Measurements from ENCODE around the gene TNS3.

The TNS3 gene

DNA sequence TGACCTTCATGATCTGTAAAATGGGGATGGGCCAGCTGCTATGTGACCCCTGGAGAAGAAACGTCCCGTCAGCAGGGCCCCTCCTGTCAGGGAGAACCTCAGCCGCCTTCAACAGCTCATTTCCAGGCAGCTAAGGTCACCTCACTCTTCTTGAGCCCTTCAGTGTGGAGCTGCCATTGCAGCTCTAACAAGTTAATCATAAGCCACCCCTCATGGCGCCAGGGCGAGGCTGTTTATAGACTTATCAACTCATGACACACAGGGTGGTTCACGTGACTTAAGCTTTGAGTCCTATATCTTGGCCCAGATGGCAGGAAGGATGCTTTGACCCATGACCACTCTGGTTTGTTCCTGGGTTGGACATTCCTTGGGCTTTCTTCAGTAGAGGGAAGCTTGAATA lies 315.1 kb downstream of the TNS3 start:
- H4K20me1 ChIP-seq (ENCODE audit: control insufficient read depth, insufficient read depth, low read depth, low read length) = no peaks in the 10 kb centered on the region
- TF ChIP-seq EZH2phosphoT487 (IDR thresholded peaks at IDR 0.05; ENCODE audit: borderline replicate concordance, low read length) = no peak
- TF ChIP-seq CTCF (IDR thresholded peaks at IDR 0.05; ENCODE audit: low read depth, low read length, poor library complexity, severe bottlenecking) = no peak
- no peaks in the 10 kb centered on the region for H3K27me3 ChIP-seq (ENCODE audit: control insufficient read depth, low read length)
- no peak overlapping the region for H3K4me2 ChIP-seq (ENCODE audit: low read length)
- no peaks in the 10 kb centered on the region for H3K4me1 ChIP-seq (ENCODE audit: control insufficient read depth, low read length)
- no peaks in the 10 kb centered on the region for H3K9me3 ChIP-seq (ENCODE audit: control insufficient read depth, insufficient read depth, low read length)
- no peaks in the 10 kb centered on the region for H3F3A ChIP-seq (ENCODE audit: control insufficient read depth, insufficient read depth)
- no peaks in the 10 kb centered on the region for H3K9me2 ChIP-seq (replicated peaks; ENCODE audit: control insufficient read depth, low read length)
- no peaks in the 10 kb centered on the region for H3K79me2 ChIP-seq (ENCODE audit: control insufficient read depth, low read length)
- no peak overlapping the region for H3K27ac ChIP-seq (ENCODE audit: low read depth, low read length)
- no peak overlapping the region for H3K4me3 ChIP-seq (ENCODE audit: low read length)
- no peaks in the 10 kb centered on the region for H3K36me3 ChIP-seq (ENCODE audit: control insufficient read depth, low read length)

DNA sequence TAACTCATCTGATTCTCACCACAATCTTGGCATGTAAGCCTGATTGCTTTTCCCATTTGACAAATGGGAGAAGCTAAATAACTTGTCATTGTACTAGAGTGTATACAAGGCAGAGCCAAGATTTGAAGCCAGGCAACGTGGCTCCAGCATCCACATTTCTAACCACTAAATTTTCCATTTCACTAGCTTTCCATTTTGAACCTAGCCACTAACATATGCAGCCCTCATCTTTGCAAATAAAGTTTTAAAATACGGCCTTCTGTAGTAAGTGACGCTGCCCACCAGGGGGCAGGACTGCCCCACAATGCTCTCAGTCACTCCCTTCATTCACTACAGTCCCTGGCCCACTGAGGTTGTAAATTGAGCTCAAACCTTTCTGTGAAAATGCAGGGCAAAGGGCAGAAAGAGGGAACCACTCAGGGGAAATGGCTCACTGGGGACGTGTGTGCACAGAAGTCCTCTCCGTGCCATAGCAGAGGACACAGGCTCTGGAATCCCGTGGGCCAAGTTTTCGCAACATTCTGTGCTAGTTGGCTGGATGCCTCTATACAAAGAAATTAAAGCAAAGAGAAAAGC lies 315.7 kb downstream of the TNS3 start:
- no peak overlapping the region for H3K4me3 ChIP-seq (ENCODE audit: low read length)
- TF ChIP-seq CTCF (IDR thresholded peaks at IDR 0.05; ENCODE audit: low read depth, low read length, poor library complexity, severe bottlenecking) (peak; percentile 99), EZH2phosphoT487 (IDR thresholded peaks at IDR 0.05; ENCODE audit: borderline replicate concordance, low read length) (no peak)
- no peaks in the 10 kb centered on the region for H3K79me2 ChIP-seq (ENCODE audit: control insufficient read depth, low read length)
- no peaks in the 10 kb centered on the region for H4K20me1 ChIP-seq (ENCODE audit: control insufficient read depth, insufficient read depth, low read depth, low read length)
- no peaks in the 10 kb centered on the region for H3K4me1 ChIP-seq (ENCODE audit: control insufficient read depth, low read length)
- H3K36me3 ChIP-seq (ENCODE audit: control insufficient read depth, low read length) = no peaks in the 10 kb centered on the region
- no peaks in the 10 kb centered on the region for H3K9me3 ChIP-seq (ENCODE audit: control insufficient read depth, insufficient read depth, low read length)
- no peaks in the 10 kb centered on the region for H3K27me3 ChIP-seq (ENCODE audit: control insufficient read depth, low read length)
- H3K27ac ChIP-seq (ENCODE audit: low read depth, low read length) = no peak overlapping the region
- no peaks in the 10 kb centered on the region for H3K9me2 ChIP-seq (replicated peaks; ENCODE audit: control insufficient read depth, low read length)
- no peak overlapping the region for H3K4me2 ChIP-seq (ENCODE audit: low read length)
- no peaks in the 10 kb centered on the region for H3F3A ChIP-seq (ENCODE audit: control insufficient read depth, insufficient read depth)

- Histone ChIP-seq H4K20me1 (ENCODE audit: control insufficient read depth, insufficient read depth, low read depth, low read length) (no peaks in the 10 kb centered on the region), H3K36me3 (ENCODE audit: control insufficient read depth, low read length) (no peaks in the 10 kb centered on the region), H3K9me2 (replicated peaks; ENCODE audit: control insufficient read depth, low read length) (no peaks in the 10 kb centered on the region), H3K27me3 (ENCODE audit: control insufficient read depth, low read length) (no peaks in the 10 kb centered on the region), H3K9me3 (ENCODE audit: control insufficient read depth, insufficient read depth, low read length) (no peaks in the 10 kb centered on the region), H3K79me2 (ENCODE audit: control insufficient read depth, low read length) (no peaks in the 10 kb centered on the region), H3K4me2 (ENCODE audit: low read length) (no peak overlapping the region), H3K4me3 (ENCODE audit: low read length) (no peak overlapping the region), H3K27ac (ENCODE audit: low read depth, low read length) (no peak overlapping the region), H3F3A (ENCODE audit: control insufficient read depth, insufficient read depth) (no peaks in the 10 kb centered on the region), H3K4me1 (ENCODE audit: control insufficient read depth, low read length) (no peaks in the 10 kb centered on the region)
- no peak for TF ChIP-seq CTCF (IDR thresholded peaks at IDR 0.05; ENCODE audit: low read depth, low read length, poor library complexity, severe bottlenecking)
- no peak for TF ChIP-seq EZH2phosphoT487 (IDR thresholded peaks at IDR 0.05; ENCODE audit: borderline replicate concordance, low read length)
These were observed 316.3 kb downstream of the TNS3 start for GRCh38 chr7:47265621-47266020.

Measured in DOHH2 (cell line).